Prostate gland (tissue), 2 donors: ENCODE measurements around the gene DECR2.

Experiments
- POLR2A ChIP-seq: fragments of 450-650 bp; IDR thresholded peaks from one replicate; pipeline ENCODE4 v1.6.1; 2016; ENCODE audit warnings: antibody characterized with exemption, mild to moderate bottlenecking
- POLR2AphosphoS5 ChIP-seq: sonication (generic); formaldehyde crosslinking; IDR thresholded peaks from one replicate; pipeline ENCODE4 v1.6.1; 2017; ENCODE audit warnings: antibody characterized with exemption
- TF ChIP-seq, protein P1 (sequence below), 4 experiments: fragments of 200-600 bp in 2 of 4; fragments of 450-650 bp in 2 of 4; sonication (generic) in 2 of 4; IDR thresholded peaks; 1 replicate in 3 of 4; 2 replicates in 1 of 4; pipeline ENCODE4 v1.5.1; 2016 to 2019; ENCODE audit warnings: antibody characterized with exemption in 4 of 4, mild to moderate bottlenecking in 2 of 4, moderate library complexity in 2 of 4

- TF ChIP-seq, protein P1, sequence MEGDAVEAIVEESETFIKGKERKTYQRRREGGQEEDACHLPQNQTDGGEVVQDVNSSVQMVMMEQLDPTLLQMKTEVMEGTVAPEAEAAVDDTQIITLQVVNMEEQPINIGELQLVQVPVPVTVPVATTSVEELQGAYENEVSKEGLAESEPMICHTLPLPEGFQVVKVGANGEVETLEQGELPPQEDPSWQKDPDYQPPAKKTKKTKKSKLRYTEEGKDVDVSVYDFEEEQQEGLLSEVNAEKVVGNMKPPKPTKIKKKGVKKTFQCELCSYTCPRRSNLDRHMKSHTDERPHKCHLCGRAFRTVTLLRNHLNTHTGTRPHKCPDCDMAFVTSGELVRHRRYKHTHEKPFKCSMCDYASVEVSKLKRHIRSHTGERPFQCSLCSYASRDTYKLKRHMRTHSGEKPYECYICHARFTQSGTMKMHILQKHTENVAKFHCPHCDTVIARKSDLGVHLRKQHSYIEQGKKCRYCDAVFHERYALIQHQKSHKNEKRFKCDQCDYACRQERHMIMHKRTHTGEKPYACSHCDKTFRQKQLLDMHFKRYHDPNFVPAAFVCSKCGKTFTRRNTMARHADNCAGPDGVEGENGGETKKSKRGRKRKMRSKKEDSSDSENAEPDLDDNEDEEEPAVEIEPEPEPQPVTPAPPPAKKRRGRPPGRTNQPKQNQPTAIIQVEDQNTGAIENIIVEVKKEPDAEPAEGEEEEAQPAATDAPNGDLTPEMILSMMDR (IDR thresholded peaks at IDR 0.05): no peak
- peak; percentile 79 for TF ChIP-seq POLR2AphosphoS5
- TF ChIP-seq POLR2A: peak; percentile 69
Observed at GRCh38 chr16:383326-384051, 18.2 kb upstream of the DECR2 start.
